Skeletal muscle tissue (tissue), 4 donors: Measurements from ENCODE around the gene SLC25A42. TPM values are rescaled to one million over a fixed set of nuclear protein-coding genes. Genes with fewer than 3 reads are reported as not detected.

Experiments used
- H3K27ac ChIP-seq: one replicate; pipeline ENCODE4 v1.7.0; 2013; ENCODE audit warnings: mild to moderate bottlenecking, low read depth, low read length, inconsistent platforms
- H3K27me3 ChIP-seq, 3 donors: one replicate each; pipeline ENCODE4 v1.7.0; 2013; ENCODE audit warnings: low read length in 3 of 3; ENCODE audit not compliant: control insufficient read depth in 3 of 3, insufficient read depth in 3 of 3
- H3K36me3 ChIP-seq, 3 donors: one replicate each; pipeline ENCODE4 v1.7.0; 2013; ENCODE audit warnings: low read length in 3 of 3; ENCODE audit not compliant: control insufficient read depth in 3 of 3, insufficient read depth in 3 of 3
- H3K4me1 ChIP-seq, 3 donors: one replicate each; pipeline ENCODE4 v1.7.0; 2013; ENCODE audit warnings: low read length in 3 of 3, mild to moderate bottlenecking in 3 of 3; ENCODE audit not compliant: control insufficient read depth in 3 of 3, insufficient read depth in 3 of 3
- H3K4me3 ChIP-seq, 3 donors: one replicate each; pipeline ENCODE4 v1.7.0; 2013; ENCODE audit warnings: low read length in 3 of 3
- H3K9ac ChIP-seq, 3 donors: one replicate each; pipeline ENCODE4 v1.7.0; 2013; ENCODE audit warnings: low read length in 3 of 3, mild to moderate bottlenecking in 3 of 3, moderate library complexity in 2 of 3, low read depth in 1 of 3
- H3K9me3 ChIP-seq, 3 donors: one replicate each; pipeline ENCODE4 v1.7.0; 2013; ENCODE audit warnings: low read length in 3 of 3; ENCODE audit not compliant: control insufficient read depth in 3 of 3
- total RNA-seq: library from RNA; depleted of rRNA; stranded (reverse); fragments of >200 nt; gene quantifications from one replicate; pipeline ENCODE4 v1.2.3, GENCODE V29; 2014
- donor health status: Osteomylitis.

The SLC25A42 gene
- total RNA-seq, 1 donor from 2014 or later = 7.8 TPM

DNA sequence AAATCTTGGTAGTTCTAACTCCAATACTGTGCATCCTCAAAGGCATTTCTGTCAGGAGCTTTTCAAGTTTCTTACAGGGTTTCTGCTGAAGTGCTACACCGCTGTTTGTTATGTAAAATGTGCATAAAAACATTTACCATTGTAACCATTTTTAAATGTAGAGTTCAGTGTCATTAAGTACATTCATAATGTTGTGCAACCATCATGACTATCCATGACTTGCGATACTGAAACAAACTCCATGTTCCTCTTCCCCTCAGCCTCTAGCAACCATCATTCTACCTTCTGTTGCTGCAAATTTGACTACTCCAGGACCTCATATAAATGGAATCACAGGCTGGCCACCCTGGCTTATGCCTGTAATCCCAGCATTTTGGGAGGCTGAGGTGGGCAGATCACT lies 14.4 kb upstream of the SLC25A42 start:
- Histone ChIP-seq H3K9me3 (no peaks in the 10 kb centered on the region), H3K36me3 (peaks cover 27 to 41% (median 30%) of the 10 kb centered on the region in 3 donors)

GRCh38 chr19:19050104-19050503 lies 13.7 kb upstream of the SLC25A42 start:
- H3K9ac ChIP-seq = no peak overlapping the region
- H3K4me3 ChIP-seq = no peak overlapping the region
- no peaks in the 10 kb centered on the region for H3K9me3 ChIP-seq
- H3K27me3 ChIP-seq = no peaks in the 10 kb centered on the region
- H3K4me1 ChIP-seq = peaks cover 0 to 3% (median 0%) of the 10 kb centered on the region in 3 donors
- H3K27ac ChIP-seq = no peak overlapping the region
- peaks cover 33 to 45% (median 33%) of the 10 kb centered on the region in 3 donors for H3K36me3 ChIP-seq

More for the DNA sequence above, 14.4 kb upstream of the SLC25A42 start:
- Histone ChIP-seq H3K4me3 (no peak overlapping the region), H3K4me1 (peaks cover 0 to 3% (median 0%) of the 10 kb centered on the region in 3 donors), H3K27ac (no peak overlapping the region), H3K9ac (no peak overlapping the region), H3K27me3 (no peaks in the 10 kb centered on the region)

DNA sequence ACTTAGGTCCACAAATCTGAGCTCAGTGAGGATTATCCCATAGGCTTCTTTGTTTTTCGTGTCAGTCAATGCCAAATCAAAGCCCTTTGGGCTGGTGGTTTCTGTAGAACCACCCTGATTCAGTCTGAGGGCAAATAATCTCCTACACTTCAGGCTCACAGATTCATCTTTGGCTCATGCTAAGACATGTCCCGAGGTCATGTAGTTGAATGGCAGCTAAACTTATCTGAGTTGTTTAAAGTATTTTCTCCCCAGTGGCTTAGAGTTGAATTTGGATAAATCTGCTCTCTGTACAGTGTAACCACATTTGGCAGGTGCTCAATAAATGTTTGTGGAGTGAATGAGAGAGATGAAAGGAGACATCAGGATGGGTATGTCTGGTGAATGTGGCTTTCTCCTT lies 13.1 kb upstream of the SLC25A42 start:
- H3K4me3 ChIP-seq = no peak overlapping the region
- no peaks in the 10 kb centered on the region for H3K9me3 ChIP-seq
- H3K27me3 ChIP-seq = no peaks in the 10 kb centered on the region
- peaks cover 39 to 51% (median 40%) of the 10 kb centered on the region in 3 donors for H3K36me3 ChIP-seq
- no peak overlapping the region for H3K27ac ChIP-seq
- peaks cover 0 to 3% (median 0%) of the 10 kb centered on the region in 3 donors for H3K4me1 ChIP-seq
- H3K9ac ChIP-seq = no peak overlapping the region

- no peaks in the 10 kb centered on the region for H3K27me3 ChIP-seq
- H3K27ac ChIP-seq = no peak overlapping the region
- peaks cover 42 to 51% (median 43%) of the 10 kb centered on the region in 3 donors for H3K36me3 ChIP-seq
- no peaks in the 10 kb centered on the region for H3K9me3 ChIP-seq
- H3K4me3 ChIP-seq = no peak overlapping the region
- no peak overlapping the region for H3K9ac ChIP-seq
- peaks cover 0 to 3% (median 0%) of the 10 kb centered on the region in 3 donors for H3K4me1 ChIP-seq
Measured at GRCh38 chr19:19051478-19052213, 12.1 kb upstream of the SLC25A42 start.

GRCh38 chr19:19052921-19053320 lies 10.9 kb upstream of the SLC25A42 start:
- peaks cover 0 to 3% (median 0%) of the 10 kb centered on the region in 3 donors for H3K4me1 ChIP-seq
- no peaks in the 10 kb centered on the region for H3K27me3 ChIP-seq
- no peak overlapping the region for H3K9ac ChIP-seq
- no peak overlapping the region for H3K4me3 ChIP-seq
- no peak overlapping the region for H3K27ac ChIP-seq
- no peaks in the 10 kb centered on the region for H3K9me3 ChIP-seq
- H3K36me3 ChIP-seq = peaks cover 44 to 61% (median 54%) of the 10 kb centered on the region in 3 donors

DNA sequence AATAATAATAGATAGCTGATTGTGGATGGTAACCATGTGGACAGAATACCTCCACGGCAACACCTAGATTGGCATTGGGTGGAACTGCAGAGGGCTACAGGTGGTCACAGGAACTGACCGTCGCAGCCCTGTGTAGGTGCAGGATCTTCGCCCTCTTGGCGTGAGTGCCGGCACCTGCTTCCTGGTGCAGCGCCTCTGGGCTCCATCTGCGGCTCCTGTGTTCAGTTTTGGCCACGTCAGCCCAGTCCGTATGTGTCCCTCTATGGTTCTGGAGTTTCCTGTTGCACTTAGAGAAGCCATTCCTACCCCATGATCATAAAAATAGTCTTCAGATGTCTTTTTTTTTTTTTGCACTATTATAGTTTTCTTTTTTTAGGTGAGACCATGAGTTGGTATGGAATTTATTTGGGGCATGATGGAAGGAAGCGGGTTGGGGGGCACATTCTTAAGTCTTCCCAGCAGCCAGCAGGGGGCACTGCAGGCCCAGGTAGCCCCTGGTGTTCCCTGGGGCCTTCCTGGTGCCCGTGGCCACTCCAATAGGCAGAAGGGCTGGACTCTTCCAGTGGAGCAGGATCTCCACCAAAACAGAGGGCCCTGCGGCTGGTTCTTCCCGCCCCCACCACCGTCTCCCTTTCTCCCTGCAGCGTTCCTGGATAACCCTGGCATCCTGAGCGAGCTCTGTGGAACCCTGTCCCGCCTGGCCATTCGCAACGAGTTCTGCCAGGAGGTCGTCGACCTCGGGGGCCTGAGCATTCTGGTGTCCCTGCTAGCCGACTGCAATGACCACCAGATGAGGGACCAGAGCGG lies 10.1 kb upstream of the SLC25A42 start:
- peaks cover 44 to 61% (median 58%) of the 10 kb centered on the region in 3 donors for H3K36me3 ChIP-seq
- no peak overlapping the region for H3K27ac ChIP-seq
- H3K4me1 ChIP-seq = peaks cover under 1 to 4% (median under 1%) of the 10 kb centered on the region in 3 donors
- H3K27me3 ChIP-seq = no peaks in the 10 kb centered on the region
- no peak overlapping the region for H3K4me3 ChIP-seq
- H3K9me3 ChIP-seq = no peaks in the 10 kb centered on the region
- H3K9ac ChIP-seq = peak overlapping the region in 1 of 3 donors; percentile 40

- Histone ChIP-seq H3K27me3 (no peaks in the 10 kb centered on the region), H3K4me3 (no peak overlapping the region), H3K9me3 (no peaks in the 10 kb centered on the region), H3K27ac (no peak overlapping the region), H3K9ac (peak overlapping the region in 1 of 3 donors; percentile 40), H3K36me3 (peaks cover 44 to 58% (median 58%) of the 10 kb centered on the region in 3 donors), H3K4me1 (peaks cover 8 to 11% (median 8%) of the 10 kb centered on the region in 3 donors)
Measured at GRCh38 chr19:19054315-19054938, 9.4 kb upstream of the SLC25A42 start.

DNA sequence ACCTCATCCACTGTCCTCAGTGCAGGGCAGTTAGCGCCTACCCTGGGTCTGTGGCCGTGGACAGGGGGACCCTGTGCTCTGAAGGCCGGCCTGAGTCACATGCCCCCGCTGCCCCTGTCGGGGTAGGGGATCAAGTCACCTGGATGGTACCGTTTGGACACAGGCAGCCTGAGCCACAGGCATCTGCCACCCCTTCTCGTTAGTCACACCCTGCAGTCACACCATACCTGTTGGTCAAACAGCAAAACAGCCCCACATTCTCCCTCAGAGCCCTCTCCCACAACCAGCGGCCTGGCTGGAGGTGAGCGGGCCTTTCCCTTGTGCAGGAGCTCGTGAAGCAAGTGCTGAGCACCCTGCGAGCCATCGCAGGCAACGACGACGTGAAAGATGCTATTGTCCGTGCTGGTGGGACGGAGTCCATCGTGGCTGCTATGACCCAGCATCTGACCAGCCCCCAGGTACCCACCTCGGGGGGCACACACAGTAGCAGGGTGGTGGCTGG lies 8.8 kb upstream of the SLC25A42 start:
- Histone ChIP-seq H3K9me3 (no peaks in the 10 kb centered on the region), H3K27me3 (no peaks in the 10 kb centered on the region), H3K9ac (peak overlapping the region in 1 of 3 donors; percentile 16), H3K27ac (no peak overlapping the region), H3K4me1 (peaks cover 13 to 17% (median 14%) of the 10 kb centered on the region in 3 donors), H3K36me3 (peaks cover 44 to 58% (median 56%) of the 10 kb centered on the region in 3 donors), H3K4me3 (no peak overlapping the region)

DNA sequence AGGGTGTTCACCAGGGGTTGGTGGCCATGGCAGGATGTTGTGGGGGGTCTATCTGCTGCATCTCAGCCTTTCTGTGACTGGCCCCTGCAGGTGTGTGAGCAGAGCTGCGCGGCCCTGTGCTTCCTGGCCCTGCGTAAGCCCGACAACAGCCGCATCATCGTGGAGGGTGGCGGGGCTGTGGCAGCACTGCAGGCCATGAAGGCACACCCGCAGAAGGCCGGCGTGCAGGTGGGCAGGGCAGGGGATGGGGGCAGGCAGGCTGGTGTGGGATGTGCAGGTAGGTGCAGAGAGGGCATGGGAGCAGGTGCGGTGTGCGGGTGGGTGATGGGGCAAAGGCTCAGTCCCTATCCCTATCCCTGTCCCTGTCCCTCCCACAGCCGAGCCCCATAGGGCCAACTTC lies 8.1 kb upstream of the SLC25A42 start:
- Histone ChIP-seq H3K4me3 (no peak overlapping the region), H3K36me3 (peaks cover 44 to 55% (median 53%) of the 10 kb centered on the region in 3 donors), H3K27ac (no peak overlapping the region), H3K27me3 (no peaks in the 10 kb centered on the region), H3K4me1 (peaks cover 18 to 22% (median 18%) of the 10 kb centered on the region in 3 donors), H3K9ac (no peak overlapping the region), H3K9me3 (no peaks in the 10 kb centered on the region)
